Measurements from ENCODE around the gene MFRP. TPM values are rescaled to one million over a fixed set of nuclear protein-coding genes. Genes with fewer than 3 reads are reported as not detected.

The MFRP gene
- total RNA-seq, 4 donors from 2014 or later = 0.15 TPM; not detected in 3

- no peak for ATAC-seq
- H3K4me3 ChIP-seq = no peak overlapping the region
Measured at GRCh38 chr11:119342362-119343130, 4.0 kb downstream of the MFRP start.

GRCh38 chr11:119342023-119342300, 4.5 kb downstream of the MFRP start:
- Histone ChIP-seq H3K4me3 (no peak overlapping the region), H3K27ac (no peak overlapping the region), H3K27me3 (no peaks in the 10 kb centered on the region), H3K9me3 (no peaks in the 10 kb centered on the region), H3K4me1 (peaks cover 0 to 51% (median 33%) of the 10 kb centered on the region in 3 donors), H3K36me3 (peaks cover 0 to 3% of the 10 kb centered on the region in 2 donors)
- no peak for ATAC-seq
- TF ChIP-seq POLR2A (IDR thresholded peaks at IDR 0.05) (no peak), EP300 (IDR thresholded peaks at IDR 0.05) (no peak), POLR2AphosphoS5 (IDR thresholded peaks at IDR 0.05) (no peak), CTCF (IDR thresholded peaks at IDR 0.05) (no peak)
- 60 to 77% methylated on average over 2 to 4 of the region's 7 CpGs for WGBS, 2 donors (ENCODE audit: low coverage in 1 of 2)

More at GRCh38 chr11:119342362-119343130, 4.0 kb downstream of the MFRP start:
- H3K27ac ChIP-seq = no peak overlapping the region
- no peaks in the 10 kb centered on the region for H3K36me3 ChIP-seq
- TF ChIP-seq CTCF (IDR thresholded peaks at IDR 0.05) (no peak), EP300 (IDR thresholded peaks at IDR 0.05) (no peak), POLR2AphosphoS5 (IDR thresholded peaks at IDR 0.05) (no peak), POLR2A (IDR thresholded peaks at IDR 0.05) (no peak)
- peaks cover 0 to 45% (median 30%) of the 10 kb centered on the region in 3 donors for H3K4me1 ChIP-seq
- no peaks in the 10 kb centered on the region for H3K27me3 ChIP-seq
- WGBS, 2 donors (ENCODE audit: low coverage in 1 of 2) = no CpG with 5 or more reads among the region's 10 CpGs
- H3K9me3 ChIP-seq = no peaks in the 10 kb centered on the region

GRCh38 chr11:119341222-119342022, 5.1 kb downstream of the MFRP start:
- 43 to 54% methylated on average over 3 to 5 of the region's 16 CpGs for WGBS, 2 donors (ENCODE audit: low coverage in 1 of 2)
- peak overlapping the region in 1 of 2 donors; percentile 80 for H3K4me3 ChIP-seq
- no peak for ATAC-seq

GRCh38 chr11:119340335-119341221, 5.9 kb downstream of the MFRP start, which contains the start of gene C1QTNF5:
TSS of gene C1QTNF5 (minus strand) at chr11:119340883. CDS start at chr11:119340397, 486 bp downstream.
- H3K27me3 ChIP-seq = no peaks in the 10 kb centered on the region
- peaks cover 0 to 17% of the 10 kb centered on the region in 2 donors for H3K36me3 ChIP-seq
- WGBS, 2 donors (ENCODE audit: low coverage in 1 of 2) = 15 to 20% methylated on average over 1 to 2 of the region's 53 CpGs
- TF ChIP-seq POLR2AphosphoS5 (IDR thresholded peaks at IDR 0.05) (peak; percentile 34), POLR2A (IDR thresholded peaks at IDR 0.05) (no peak)
- peak; percentile 62 for ATAC-seq
- peak within 1 kb of the TSS; percentile 68 to 92 (median 86) for H3K27ac ChIP-seq
- peaks cover 0 to 65% (median 36%) of the 10 kb centered on the region in 3 donors for H3K4me1 ChIP-seq
- H3K4me3 ChIP-seq = peak within 1 kb of the TSS; percentile 69 to 80
- H3K9me3 ChIP-seq = no peaks in the 10 kb centered on the region

More at GRCh38 chr11:119341222-119342022, 5.1 kb downstream of the MFRP start:
- Histone ChIP-seq H3K9me3 (no peaks in the 10 kb centered on the region), H3K4me1 (peaks cover 0 to 57% (median 33%) of the 10 kb centered on the region in 3 donors), H3K27ac (peak overlapping the region in 3 of 4 donors; percentile 85 to 92 (median 88)), H3K36me3 (peaks cover 0 to 9% of the 10 kb centered on the region in 2 donors), H3K27me3 (no peaks in the 10 kb centered on the region)
- no peak for TF ChIP-seq EP300 (IDR thresholded peaks at IDR 0.05)
- no peak for TF ChIP-seq CTCF (IDR thresholded peaks at IDR 0.05)
- TF ChIP-seq POLR2AphosphoS5 (IDR thresholded peaks at IDR 0.05) = no peak
- no peak for TF ChIP-seq POLR2A (IDR thresholded peaks at IDR 0.05)
